Neuronal stem cell (in vitro differentiated cells): ENCODE data around the gene PBX4.

Experiments
- DNase-seq: peaks from one replicate; pipeline ENCODE4 v3.0.0-alpha.2; 2013; ENCODE audit warnings: low spot score
- H2AFZ ChIP-seq: one replicate; pipeline ENCODE4 v1.6.1; 2013; ENCODE audit warnings: mild to moderate bottlenecking, low read length, inconsistent platforms
- H2AK5ac ChIP-seq: 2 replicates; pipeline ENCODE4 v1.6.1; 2013; ENCODE audit warnings: low read depth, mild to moderate bottlenecking, inconsistent platforms, low read length, moderate library complexity, mixed read lengths
- H2BK120ac ChIP-seq: 2 replicates; pipeline ENCODE4 v1.6.1; 2013; ENCODE audit warnings: low read depth, mild to moderate bottlenecking, inconsistent platforms, low read length, moderate library complexity, mixed read lengths
- H2BK12ac ChIP-seq: one replicate; pipeline ENCODE4 v1.6.1; 2013; ENCODE audit warnings: low read length, inconsistent platforms
- H2BK15ac ChIP-seq: 2 replicates; pipeline ENCODE4 v1.6.1; 2013; ENCODE audit warnings: mild to moderate bottlenecking, low read length, inconsistent platforms, mixed read lengths
- H2BK5ac ChIP-seq: one replicate; pipeline ENCODE4 v1.6.1; 2013; ENCODE audit warnings: inconsistent platforms, mild to moderate bottlenecking, low read length, moderate library complexity
- H3K14ac ChIP-seq: one replicate; pipeline ENCODE4 v1.6.1; 2013; ENCODE audit warnings: low read length, inconsistent platforms
- H3K18ac ChIP-seq: 2 replicates; pipeline ENCODE4 v1.6.1; 2013; ENCODE audit warnings: low read length, inconsistent platforms
- H3K23ac ChIP-seq: 2 replicates; pipeline ENCODE4 v1.6.1; 2013; ENCODE audit warnings: low read depth, mild to moderate bottlenecking, mixed read lengths, low read length, inconsistent platforms; ENCODE audit not compliant: poor library complexity
- H3K27ac ChIP-seq: replicated peaks from 3 replicates; pipeline ENCODE4 v1.5.1; 2013; ENCODE audit warnings: low read length, inconsistent platforms
- H3K27me3 ChIP-seq, 3 experiments: 2 replicates each; pipeline ENCODE4 v1.6.1; 2013; ENCODE audit warnings: low read length in 3 of 3, mild to moderate bottlenecking in 2 of 3, inconsistent platforms in 1 of 3, low read depth in 1 of 3, mixed read lengths in 1 of 3, moderate library complexity in 1 of 3; ENCODE audit not compliant: control insufficient read depth in 3 of 3, insufficient read depth in 3 of 3
- H3K36me3 ChIP-seq, 2 donors: replicated peaks in 1 of 2; 2 replicates each; pipeline ENCODE4 v1.6.1; 2013; ENCODE audit warnings: low read length in 2 of 2; ENCODE audit not compliant: control insufficient read depth in 2 of 2, insufficient read depth in 2 of 2
- H3K4ac ChIP-seq: 2 replicates; pipeline ENCODE4 v1.6.1; 2013; ENCODE audit warnings: inconsistent platforms, mild to moderate bottlenecking, low read length, moderate library complexity
- H3K4me1 ChIP-seq, 2 donors: 1 replicate in 1 of 2; 2 replicates in 1 of 2; pipeline ENCODE4 v1.6.1; 2013; ENCODE audit warnings: low read length in 2 of 2, low read depth in 1 of 2; ENCODE audit not compliant: control insufficient read depth in 2 of 2, insufficient read depth in 1 of 2
- H3K4me2 ChIP-seq: one replicate; pipeline ENCODE4 v1.6.1; 2013; ENCODE audit warnings: mild to moderate bottlenecking, low read length, inconsistent platforms; ENCODE audit not compliant: insufficient read depth, poor library complexity, severe bottlenecking
- H3K4me3 ChIP-seq, 2 donors: 2 replicates each; pipeline ENCODE4 v1.5.1; 2013; ENCODE audit warnings: low read length in 2 of 2, mild to moderate bottlenecking in 2 of 2, inconsistent platforms in 1 of 2, moderate library complexity in 1 of 2
- H3K79me1 ChIP-seq: one replicate; pipeline ENCODE4 v1.6.1; 2013; ENCODE audit warnings: low read depth, mild to moderate bottlenecking, inconsistent platforms, low read length, moderate library complexity
- H3K9ac ChIP-seq: one replicate; pipeline ENCODE4 v1.6.1; 2013; ENCODE audit warnings: mild to moderate bottlenecking, low read depth, low read length, inconsistent platforms; ENCODE audit not compliant: poor library complexity
- H3K9me3 ChIP-seq, 2 donors: replicated peaks in 1 of 2; 2 replicates each; pipeline versions ENCODE3 to v1.6.1; 2013; ENCODE audit warnings: low read length in 2 of 2, mild to moderate bottlenecking in 2 of 2, inconsistent platforms in 1 of 2, low read depth in 1 of 2, mixed read lengths in 1 of 2, moderate library complexity in 1 of 2; ENCODE audit not compliant: control insufficient read depth in 2 of 2, insufficient read depth in 1 of 2
- H4K8ac ChIP-seq: one replicate; pipeline ENCODE4 v1.6.1; 2013; ENCODE audit warnings: low read depth, mild to moderate bottlenecking, inconsistent platforms, low read length, moderate library complexity
- H4K91ac ChIP-seq: one replicate; pipeline ENCODE4 v1.6.1; 2013; ENCODE audit warnings: low read length, low read depth, mild to moderate bottlenecking, inconsistent platforms; ENCODE audit not compliant: poor library complexity
- WGBS, 2 donors: extraction: QIAGEN DNeasy Blood & Tissue Kit; methylation state at CpG; one replicate each; pipeline ENCODE4 v1.1.7; 2013; ENCODE audit warnings: missing lambda C conversion rate in 2 of 2, mixed read lengths in 1 of 2; ENCODE audit not compliant: insufficient read length in 2 of 2, insufficient replicate concordance in 1 of 2; ENCODE audit errors: extremely low coverage in 2 of 2; 5-methylcytosine and 5-hydroxymethylcytosine counted together

PBX4 gene

GRCh38 chr19:19643158-19644053 is 24.9 kb upstream of the PBX4 start, which contains the start of gene GMIP:
TSS of gene GMIP (minus strand) at chr19:19643657. CDS start at chr19:19643529, 128 bp downstream.
- peak within 1 kb of the TSS; percentile 91 for H3K23ac ChIP-seq
- H3K18ac ChIP-seq, result peak within 1 kb of the TSS; percentile 96
- peak within 1 kb of the TSS; percentile 49 for H2AK5ac ChIP-seq
- no peaks in the 10 kb centered on the region for H3K79me1 ChIP-seq
- H4K91ac ChIP-seq, result no peak within 1 kb of the TSS
- peak within 1 kb of the TSS; percentile 47 for H2BK15ac ChIP-seq
- peak within 1 kb of the TSS; percentile 46 for H3K27ac ChIP-seq
- peak within 1 kb of the TSS; percentile 93 for H2BK5ac ChIP-seq
- H3K9me3 ChIP-seq, result peaks cover 0 to 2% of the 10 kb centered on the region in 2 donors
- H3K36me3 ChIP-seq, result peaks cover 25 to 46% of the 10 kb centered on the region in 2 donors
- H3K9ac ChIP-seq, result peak within 1 kb of the TSS; percentile 70
- peak within 1 kb of the TSS; percentile 97 for H2AFZ ChIP-seq
- H2BK120ac ChIP-seq, result peak within 1 kb of the TSS; percentile 18
- no peaks in the 10 kb centered on the region for H3K27me3 ChIP-seq
- no peak within 1 kb of the TSS for H3K4ac ChIP-seq
- peak within 1 kb of the TSS; percentile 81 to 88 for H3K4me3 ChIP-seq
- peak within 1 kb of the TSS; percentile 97 for H3K4me2 ChIP-seq
- peaks cover 0 to 5% of the 10 kb centered on the region in 2 donors for H3K4me1 ChIP-seq
- no peak within 1 kb of the TSS for H4K8ac ChIP-seq
- peak within 1 kb of the TSS; percentile 89 for H3K14ac ChIP-seq
- DNase-seq, result peak; percentile 75
- no CpG with 5 or more reads among the region's 50 CpGs for WGBS, 2 donors
- H2BK12ac ChIP-seq, result no peak within 1 kb of the TSS

GRCh38 chr19:19642506-19643157 is 24.1 kb upstream of the PBX4 start:
- Histone ChIP-seq H3K4me3 (peak overlapping the region; percentile 81 to 88), H2BK5ac (peak overlapping the region; percentile 93), H3K9me3 (peaks cover 0 to 2% of the 10 kb centered on the region in 2 donors), H3K27ac (no peak overlapping the region), H3K18ac (peak overlapping the region; percentile 96), H4K91ac (no peak overlapping the region), H2BK15ac (peak overlapping the region; percentile 47), H2AFZ (peak overlapping the region; percentile 97), H3K9ac (peak overlapping the region; percentile 70), H3K36me3 (peaks cover 24 to 42% of the 10 kb centered on the region in 2 donors), H2AK5ac (peak overlapping the region; percentile 49), H4K8ac (no peak overlapping the region), H3K23ac (peak overlapping the region; percentile 91), H3K4me2 (peak overlapping the region; percentile 97), H3K4ac (no peak overlapping the region), H2BK120ac (peak overlapping the region; percentile 18), H3K27me3 (no peaks in the 10 kb centered on the region), H2BK12ac (no peak overlapping the region), H3K14ac (peak overlapping the region; percentile 89), H3K79me1 (no peaks in the 10 kb centered on the region), H3K4me1 (peaks cover 0 to 5% of the 10 kb centered on the region in 2 donors)
- no CpG with 5 or more reads among the region's 16 CpGs for WGBS, 2 donors
- no peak for DNase-seq

DNA sequence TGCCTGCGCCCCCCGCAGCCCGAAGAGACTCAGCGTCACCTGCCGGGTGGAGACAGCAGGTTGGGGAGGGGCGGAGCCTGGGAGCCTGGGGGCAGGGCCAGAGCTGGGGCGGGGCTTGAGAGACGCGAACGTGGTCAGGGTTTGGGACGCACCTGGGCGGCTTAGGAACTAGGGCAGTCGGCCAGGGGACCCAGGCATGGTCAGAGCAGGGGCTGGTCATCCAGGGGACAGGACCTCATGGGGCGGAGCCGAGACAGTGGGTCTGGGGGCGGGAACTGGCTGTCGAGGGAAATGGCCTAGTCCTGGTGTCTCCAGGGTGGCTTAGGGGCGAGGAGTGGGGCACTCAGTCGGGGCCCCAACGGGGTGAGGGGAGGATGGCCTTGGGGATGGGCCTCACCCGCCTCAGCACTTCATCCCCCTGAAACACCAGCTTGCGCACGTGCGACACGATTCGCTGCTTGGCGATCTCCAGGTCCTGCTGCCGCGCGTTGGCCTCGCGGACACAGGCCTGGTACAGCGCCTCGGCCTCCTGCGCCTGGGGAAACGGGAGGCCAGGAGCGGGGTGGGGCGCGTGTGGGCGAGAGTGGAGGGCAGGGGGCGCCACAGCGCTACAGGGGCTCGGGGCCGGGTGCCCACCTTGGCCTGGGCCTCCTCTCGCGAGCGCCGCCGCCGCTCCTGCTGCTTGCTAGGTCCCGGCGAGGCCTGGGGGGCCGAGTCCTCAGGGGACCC is 19.2 kb upstream of the PBX4 start:
- Histone ChIP-seq H2BK120ac (no peak overlapping the region), H3K36me3 (peaks cover 12 to 46% of the 10 kb centered on the region in 2 donors), H3K9me3 (peaks cover 0 to under 1% of the 10 kb centered on the region in 2 donors), H3K4me3 (no peak overlapping the region), H3K18ac (no peak overlapping the region), H3K4ac (peak overlapping the region; percentile 95), H2BK15ac (no peak overlapping the region), H3K4me2 (peak overlapping the region; percentile 25), H3K14ac (no peak overlapping the region), H3K23ac (peak overlapping the region; percentile 93), H4K8ac (no peak overlapping the region), H2AFZ (no peak overlapping the region), H3K27ac (no peak overlapping the region), H3K27me3 (no peaks in the 10 kb centered on the region), H2AK5ac (no peak overlapping the region), H2BK12ac (no peak overlapping the region), H3K4me1 (peaks cover 0 to 3% of the 10 kb centered on the region in 2 donors), H4K91ac (no peak overlapping the region), H3K9ac (peak overlapping the region; percentile 24), H2BK5ac (no peak overlapping the region), H3K79me1 (no peaks in the 10 kb centered on the region)
- WGBS, 2 donors, result no CpG with 5 or more reads among the region's 53 CpGs
- no peak for DNase-seq
